Measurements from ENCODE around the gene LMAN1L. TPM values are rescaled to one million over a fixed set of nuclear protein-coding genes. Genes with fewer than 3 reads are reported as not detected.
A peak's percentile ranks its signal among the peaks of the same experiment; 100 is the strongest.

LMAN1L gene
- total RNA-seq, 1 experiment from 2014 or later = not detected

- DNase-seq (ENCODE audit: low read depth in 1 of 2, low spot score in 2 of 2) = no peak
- peaks cover 42% of the 10 kb centered on the region for H3K4me1 ChIP-seq (replicated peaks)
- peaks cover 8% of the 10 kb centered on the region for H3K36me3 ChIP-seq
- H3K27me3 ChIP-seq (replicated peaks) = no peaks in the 10 kb centered on the region
- no peak overlapping the region for H3K27ac ChIP-seq
- H3K9me3 ChIP-seq (replicated peaks) = no peaks in the 10 kb centered on the region
- no peak overlapping the region for H3K4me3 ChIP-seq
These were observed 26.0 kb upstream of the LMAN1L start for GRCh38 chr15:74786551-74787165.

GRCh38 chr15:74787251-74788041 lies 25.2 kb upstream of the LMAN1L start:
- peak; percentile 42 to 65 for DNase-seq (ENCODE audit: low read depth in 1 of 2, low spot score in 2 of 2)
- Histone ChIP-seq H3K4me3 (no peak overlapping the region), H3K27me3 (replicated peaks) (no peaks in the 10 kb centered on the region), H3K27ac (no peak overlapping the region), H3K4me1 (replicated peaks) (peaks cover 41% of the 10 kb centered on the region), H3K9me3 (replicated peaks) (no peaks in the 10 kb centered on the region), H3K36me3 (peaks cover 12% of the 10 kb centered on the region)

GRCh38 chr15:74788042-74788682 lies 24.5 kb upstream of the LMAN1L start:
- Histone ChIP-seq H3K9me3 (replicated peaks) (no peaks in the 10 kb centered on the region), H3K36me3 (peaks cover 12% of the 10 kb centered on the region), H3K4me3 (no peak overlapping the region), H3K27ac (no peak overlapping the region), H3K27me3 (replicated peaks) (no peaks in the 10 kb centered on the region), H3K4me1 (replicated peaks) (peaks cover 34% of the 10 kb centered on the region)
- no peak for DNase-seq (ENCODE audit: low read depth in 1 of 2, low spot score in 2 of 2)

GRCh38 chr15:74788683-74789151 lies 23.9 kb upstream of the LMAN1L start:
- Histone ChIP-seq H3K27me3 (replicated peaks) (no peaks in the 10 kb centered on the region), H3K36me3 (peaks cover 11% of the 10 kb centered on the region), H3K27ac (no peak overlapping the region), H3K4me1 (replicated peaks) (peaks cover 29% of the 10 kb centered on the region), H3K4me3 (no peak overlapping the region), H3K9me3 (replicated peaks) (no peaks in the 10 kb centered on the region)
- no peak for DNase-seq (ENCODE audit: low read depth in 1 of 2, low spot score in 2 of 2)

DNA sequence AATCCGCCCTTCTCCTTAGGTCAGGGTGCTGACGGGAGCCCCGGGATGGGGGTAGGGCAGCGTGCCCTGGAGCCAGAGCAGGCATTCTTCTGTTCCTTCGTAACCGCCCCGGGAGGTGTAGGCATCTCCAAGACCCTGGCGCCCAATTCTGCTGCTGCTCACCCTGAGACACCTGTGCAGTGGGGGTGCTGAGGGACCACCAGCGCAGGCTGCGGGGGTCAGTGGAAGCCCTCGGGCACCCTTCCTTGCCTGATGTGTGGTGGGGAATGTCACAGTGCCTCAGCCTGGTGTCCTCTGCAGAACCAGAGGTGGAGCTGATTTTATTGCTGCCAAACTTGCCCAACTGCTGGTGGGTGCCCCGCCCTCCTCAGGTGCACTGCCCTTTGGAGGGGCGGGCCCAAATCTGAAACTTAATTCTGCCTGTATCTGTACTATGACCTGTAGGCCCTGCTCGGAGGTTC lies 23.4 kb upstream of the LMAN1L start:
- Histone ChIP-seq H3K27me3 (replicated peaks) (no peaks in the 10 kb centered on the region), H3K4me3 (no peak overlapping the region), H3K27ac (no peak overlapping the region), H3K4me1 (replicated peaks) (peaks cover 27% of the 10 kb centered on the region), H3K36me3 (peaks cover 8% of the 10 kb centered on the region), H3K9me3 (replicated peaks) (no peaks in the 10 kb centered on the region)
- DNase-seq (ENCODE audit: low read depth in 1 of 2, low spot score in 2 of 2) = no peak

DNA sequence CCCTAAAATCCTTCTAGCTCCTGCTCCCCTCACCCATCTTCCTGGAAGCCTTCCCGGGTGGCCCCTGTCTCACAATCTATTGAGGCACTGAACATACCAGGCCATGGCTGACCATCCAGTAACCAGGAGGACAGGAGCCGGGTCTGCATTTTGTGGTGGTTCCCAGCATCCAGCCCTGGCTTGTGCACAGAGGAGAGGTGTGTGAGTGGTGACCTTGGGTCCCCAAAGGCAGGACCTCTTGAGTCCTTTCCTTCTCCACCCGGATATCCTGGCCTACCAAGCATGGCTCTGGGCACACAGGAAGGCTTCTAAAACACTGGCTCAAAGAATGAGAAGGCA lies 22.9 kb upstream of the LMAN1L start:
- peaks cover 8% of the 10 kb centered on the region for H3K36me3 ChIP-seq
- peaks cover 27% of the 10 kb centered on the region for H3K4me1 ChIP-seq (replicated peaks)
- DNase-seq (ENCODE audit: low read depth in 1 of 2, low spot score in 2 of 2) = no peak
- no peaks in the 10 kb centered on the region for H3K27me3 ChIP-seq (replicated peaks)
- H3K4me3 ChIP-seq = no peak overlapping the region
- peak overlapping the region; percentile 42; the same call in 1 of the 2 replicates for H3K27ac ChIP-seq
- H3K9me3 ChIP-seq (replicated peaks) = no peaks in the 10 kb centered on the region

GRCh38 chr15:74790080-74790916 lies 22.3 kb upstream of the LMAN1L start:
- peaks cover 27% of the 10 kb centered on the region for H3K4me1 ChIP-seq (replicated peaks)
- H3K4me3 ChIP-seq = no peak overlapping the region
- H3K9me3 ChIP-seq (replicated peaks) = no peaks in the 10 kb centered on the region
- H3K36me3 ChIP-seq = peaks cover 8% of the 10 kb centered on the region; the same call in 1 of the 2 replicates
- peak; percentile 88 to 92 for DNase-seq (ENCODE audit: low read depth in 1 of 2, low spot score in 2 of 2)
- no peaks in the 10 kb centered on the region for H3K27me3 ChIP-seq (replicated peaks)
- peak overlapping the region; percentile 42 for H3K27ac ChIP-seq

- Histone ChIP-seq H3K36me3 (peaks cover 5% of the 10 kb centered on the region; the same call in 1 of the 2 replicates), H3K9me3 (replicated peaks) (no peaks in the 10 kb centered on the region), H3K27ac (peak overlapping the region; percentile 42), H3K4me3 (no peak overlapping the region), H3K4me1 (replicated peaks) (peaks cover 27% of the 10 kb centered on the region), H3K27me3 (replicated peaks) (no peaks in the 10 kb centered on the region)
- DNase-seq (ENCODE audit: low read depth in 1 of 2, low spot score in 2 of 2) = no peak
These were observed 21.6 kb upstream of the LMAN1L start for GRCh38 chr15:74791007-74791406.

GRCh38 chr15:74791667-74792066 lies 21.0 kb upstream of the LMAN1L start:
- H3K36me3 ChIP-seq = peaks cover 5% of the 10 kb centered on the region; the same call in 1 of the 2 replicates
- no peak for DNase-seq (ENCODE audit: low read depth in 1 of 2, low spot score in 2 of 2)
- no peaks in the 10 kb centered on the region for H3K9me3 ChIP-seq (replicated peaks)
- peaks cover 27% of the 10 kb centered on the region for H3K4me1 ChIP-seq (replicated peaks)
- no peak overlapping the region for H3K4me3 ChIP-seq
- no peak overlapping the region for H3K27ac ChIP-seq
- no peaks in the 10 kb centered on the region for H3K27me3 ChIP-seq (replicated peaks)

DNA sequence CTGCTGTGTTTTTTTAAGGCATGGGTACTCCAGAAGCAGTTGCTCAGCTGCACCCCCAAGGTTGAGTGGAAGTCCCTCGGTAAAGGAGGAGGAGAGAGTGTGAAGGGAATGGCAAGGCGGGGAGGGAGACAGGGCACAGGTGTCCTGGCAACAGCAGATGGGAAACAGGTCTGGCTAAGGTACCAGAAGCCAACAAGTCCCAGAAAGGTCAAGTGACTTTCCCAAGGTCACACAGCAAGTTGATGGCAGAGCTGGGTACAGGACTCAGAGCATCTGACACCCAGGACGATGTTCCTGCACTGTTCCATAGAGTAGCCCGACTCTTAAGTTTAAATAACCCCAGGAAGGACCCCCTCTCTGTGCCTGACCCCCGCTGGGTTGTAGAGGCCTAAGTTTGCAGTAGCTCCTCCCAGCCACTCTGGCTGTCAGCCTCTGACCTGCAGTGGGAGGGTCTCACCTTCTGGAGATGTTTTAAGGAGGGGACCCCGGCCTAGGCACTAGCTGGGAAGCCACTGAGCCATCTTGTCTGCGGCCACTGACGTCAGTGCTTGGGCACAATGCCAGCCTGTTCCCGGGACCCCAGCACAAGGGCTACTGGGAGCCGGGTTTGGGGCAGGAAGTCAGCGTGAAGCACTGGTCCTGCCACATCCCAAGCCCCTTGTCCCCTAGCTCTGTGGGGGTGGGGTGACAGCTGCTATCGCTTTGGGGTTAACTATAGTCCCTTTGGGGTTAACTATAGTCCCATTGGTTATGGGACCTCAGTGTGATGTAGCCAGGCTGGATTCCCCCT lies 20.2 kb upstream of the LMAN1L start:
- no peak for DNase-seq (ENCODE audit: low read depth in 1 of 2, low spot score in 2 of 2)
- peaks cover 25% of the 10 kb centered on the region for H3K4me1 ChIP-seq (replicated peaks)
- no peaks in the 10 kb centered on the region for H3K9me3 ChIP-seq (replicated peaks)
- no peak overlapping the region for H3K4me3 ChIP-seq
- no peaks in the 10 kb centered on the region for H3K27me3 ChIP-seq (replicated peaks)
- H3K36me3 ChIP-seq = peaks cover 5% of the 10 kb centered on the region; the same call in 1 of the 2 replicates
- no peak overlapping the region for H3K27ac ChIP-seq

DNA sequence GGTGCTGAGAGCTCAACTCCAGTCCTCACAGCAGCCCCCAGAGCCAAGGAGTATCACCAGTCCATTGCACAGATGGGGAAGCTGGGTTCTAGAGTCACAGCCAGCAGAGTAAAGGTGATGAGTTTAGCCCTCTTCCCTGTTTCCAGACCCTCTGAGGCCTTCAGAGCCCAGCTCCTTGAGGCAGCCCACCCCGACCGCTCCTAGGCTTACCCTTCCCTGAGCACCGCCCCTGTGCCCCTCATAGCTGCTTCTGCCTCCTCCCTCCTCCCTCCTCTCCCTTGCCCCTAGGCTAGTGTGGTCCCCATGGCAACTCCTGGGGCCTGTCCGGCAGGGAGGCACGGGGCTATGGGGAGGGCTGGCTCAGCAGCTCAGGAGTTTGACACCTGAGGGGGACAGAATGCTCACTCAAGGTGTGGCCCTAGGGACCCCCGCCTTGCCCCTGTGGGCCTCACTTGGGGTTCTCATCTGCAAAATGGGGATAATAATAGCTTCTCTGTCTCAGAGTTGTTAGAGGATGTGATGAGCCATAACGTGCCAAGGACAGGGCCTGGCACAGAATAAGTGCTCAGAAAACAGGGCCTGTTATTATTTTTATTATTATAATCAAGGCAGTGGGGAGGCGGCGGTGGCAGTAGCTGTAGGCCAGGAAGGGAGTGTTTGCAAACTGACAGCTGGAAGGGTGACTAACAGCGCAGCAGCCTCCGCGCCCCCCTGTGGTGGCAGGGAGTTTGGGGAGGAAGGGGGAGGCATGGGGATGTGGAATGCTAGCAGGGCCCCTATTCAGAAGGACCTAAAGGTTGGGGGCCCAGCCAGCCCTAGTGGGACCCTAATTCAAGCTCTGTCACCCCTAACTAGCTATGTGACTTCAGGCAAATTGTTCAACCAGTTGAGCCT lies 19.3 kb upstream of the LMAN1L start:
- Histone ChIP-seq H3K4me1 (replicated peaks) (peaks cover 23% of the 10 kb centered on the region), H3K4me3 (no peak overlapping the region), H3K27ac (no peak overlapping the region), H3K27me3 (replicated peaks) (no peaks in the 10 kb centered on the region), H3K9me3 (replicated peaks) (no peaks in the 10 kb centered on the region), H3K36me3 (peaks cover 5% of the 10 kb centered on the region; the same call in 1 of the 2 replicates)
- no peak for DNase-seq (ENCODE audit: low read depth in 1 of 2, low spot score in 2 of 2)

Measured in SJSA1 (cell line).